Measurements from ENCODE around the gene CDH22.

CDH22 gene

GRCh38 chr20:46349742-46350056 lies 41.4 kb upstream of the CDH22 start:
- H3K9me3 Mint-ChIP-seq = no peaks in the 10 kb centered on the region
- ATAC-seq (replicated peaks) (no peak), DNase-seq (no peak)
- H3K4me1 Mint-ChIP-seq (ENCODE audit: low read depth in 2 of 2) = peaks cover 24 to 33% of the 10 kb centered on the region in 2 donors
- peak overlapping the region in 1 of 2 donors; percentile 42 for H3K27ac Mint-ChIP-seq
- peaks cover 20% of the 10 kb centered on the region for H3K36me3 Mint-ChIP-seq (ENCODE audit: insufficient read depth)
- no peaks in the 10 kb centered on the region for H3K27me3 Mint-ChIP-seq
- H3K4me3 Mint-ChIP-seq = no peak overlapping the region

- DNase-seq (peak; percentile 31 to 35 (median 32)), ATAC-seq (replicated peaks) (peak; percentile 46)
- peak overlapping the region; percentile 42 to 46 for H3K27ac Mint-ChIP-seq
- H3K4me1 Mint-ChIP-seq (ENCODE audit: low read depth in 2 of 2) = peaks cover 21 to 32% of the 10 kb centered on the region in 2 donors
- no peaks in the 10 kb centered on the region for H3K9me3 Mint-ChIP-seq
- no peak overlapping the region for H3K4me3 Mint-ChIP-seq
- H3K27me3 Mint-ChIP-seq = no peaks in the 10 kb centered on the region
- H3K36me3 Mint-ChIP-seq (ENCODE audit: insufficient read depth) = peaks cover 20% of the 10 kb centered on the region
Measured at GRCh38 chr20:46349035-46349741, 40.9 kb upstream of the CDH22 start.

GRCh38 chr20:46347841-46348803 lies 39.8 kb upstream of the CDH22 start:
- Mint-ChIP-seq H3K9me3 (no peaks in the 10 kb centered on the region), H3K27ac (peak overlapping the region in 1 of 2 donors; percentile 42), H3K4me3 (no peak overlapping the region), H3K4me1 (ENCODE audit: low read depth in 2 of 2) (peaks cover 20 to 31% of the 10 kb centered on the region in 2 donors), H3K27me3 (peaks cover 0 to 2% of the 10 kb centered on the region in 2 donors), H3K36me3 (ENCODE audit: insufficient read depth) (peaks cover 14% of the 10 kb centered on the region)
- ATAC-seq (replicated peaks) (no peak), DNase-seq (no peak)

GRCh38 chr20:46346770-46347169 lies 38.5 kb upstream of the CDH22 start:
- Mint-ChIP-seq H3K27ac (no peak overlapping the region), H3K4me3 (no peak overlapping the region), H3K36me3 (ENCODE audit: insufficient read depth) (peaks cover 7% of the 10 kb centered on the region), H3K27me3 (peaks cover 0 to 16% of the 10 kb centered on the region in 2 donors), H3K4me1 (ENCODE audit: low read depth in 2 of 2) (peaks cover 25 to 33% of the 10 kb centered on the region in 2 donors), H3K9me3 (no peaks in the 10 kb centered on the region)
- DNase-seq (no peak), ATAC-seq (replicated peaks) (no peak)

GRCh38 chr20:46344488-46345162 lies 36.3 kb upstream of the CDH22 start:
- peaks cover 22 to 24% of the 10 kb centered on the region in 2 donors for H3K4me1 Mint-ChIP-seq (ENCODE audit: low read depth in 2 of 2)
- DNase-seq = no peak
- H3K27me3 Mint-ChIP-seq = peaks cover 2 to 32% of the 10 kb centered on the region in 2 donors
- no peaks in the 10 kb centered on the region for H3K9me3 Mint-ChIP-seq
- no peak overlapping the region for H3K4me3 Mint-ChIP-seq
- H3K27ac Mint-ChIP-seq = peak overlapping the region in 1 of 2 donors; percentile 12
- H3K36me3 Mint-ChIP-seq (ENCODE audit: insufficient read depth) = no peaks in the 10 kb centered on the region
- no peak for ATAC-seq (replicated peaks)

- Mint-ChIP-seq H3K27me3 (peaks cover 9 to 38% of the 10 kb centered on the region in 2 donors), H3K36me3 (ENCODE audit: insufficient read depth) (no peaks in the 10 kb centered on the region), H3K27ac (peak overlapping the region in 1 of 2 donors; percentile 46), H3K4me3 (peak overlapping the region; percentile 58 to 61), H3K9me3 (no peaks in the 10 kb centered on the region), H3K4me1 (ENCODE audit: low read depth in 2 of 2) (peaks cover 20 to 22% of the 10 kb centered on the region in 2 donors)
- ATAC-seq (replicated peaks) = no peak
- no peak for DNase-seq
Measured at GRCh38 chr20:46343975-46344357, 35.7 kb upstream of the CDH22 start.

GRCh38 chr20:46343348-46343974 lies 35.2 kb upstream of the CDH22 start:
- Mint-ChIP-seq H3K27ac (peak overlapping the region in 1 of 2 donors; percentile 46), H3K4me1 (ENCODE audit: low read depth in 2 of 2) (peaks cover 18 to 21% of the 10 kb centered on the region in 2 donors), H3K27me3 (peaks cover 13 to 43% of the 10 kb centered on the region in 2 donors), H3K36me3 (ENCODE audit: insufficient read depth) (no peaks in the 10 kb centered on the region), H3K9me3 (no peaks in the 10 kb centered on the region), H3K4me3 (peak overlapping the region; percentile 58 to 61)
- ATAC-seq (replicated peaks) (no peak), DNase-seq (no peak)

- H3K4me3 Mint-ChIP-seq = peak overlapping the region; percentile 58 to 61
- no peaks in the 10 kb centered on the region for H3K36me3 Mint-ChIP-seq (ENCODE audit: insufficient read depth)
- H3K4me1 Mint-ChIP-seq (ENCODE audit: low read depth in 2 of 2) = peaks cover 18 to 21% of the 10 kb centered on the region in 2 donors
- H3K9me3 Mint-ChIP-seq = no peaks in the 10 kb centered on the region
- ATAC-seq (replicated peaks) = no peak
- peaks cover 16 to 47% of the 10 kb centered on the region in 2 donors for H3K27me3 Mint-ChIP-seq
- no peak for DNase-seq
- no peak overlapping the region for H3K27ac Mint-ChIP-seq
Measured at GRCh38 chr20:46342451-46343347, 34.4 kb upstream of the CDH22 start.

- no peak overlapping the region for H3K27ac Mint-ChIP-seq
- DNase-seq (no peak), ATAC-seq (replicated peaks) (no peak)
- H3K4me1 Mint-ChIP-seq (ENCODE audit: low read depth in 2 of 2) = peaks cover 18 to 19% of the 10 kb centered on the region in 2 donors
- H3K9me3 Mint-ChIP-seq = no peaks in the 10 kb centered on the region
- peaks cover 23 to 54% of the 10 kb centered on the region in 2 donors for H3K27me3 Mint-ChIP-seq
- no peaks in the 10 kb centered on the region for H3K36me3 Mint-ChIP-seq (ENCODE audit: insufficient read depth)
- no peak overlapping the region for H3K4me3 Mint-ChIP-seq
Measured at GRCh38 chr20:46342010-46342378, 33.7 kb upstream of the CDH22 start.

GRCh38 chr20:46341074-46342009 lies 33.0 kb upstream of the CDH22 start:
- Mint-ChIP-seq H3K36me3 (ENCODE audit: insufficient read depth) (no peaks in the 10 kb centered on the region), H3K27ac (no peak overlapping the region), H3K4me3 (no peak overlapping the region), H3K4me1 (ENCODE audit: low read depth in 2 of 2) (peaks cover 17 to 18% of the 10 kb centered on the region in 2 donors), H3K9me3 (no peaks in the 10 kb centered on the region), H3K27me3 (peaks cover 28 to 61% of the 10 kb centered on the region in 2 donors)
- no peak for DNase-seq
- ATAC-seq (replicated peaks) = no peak

- Mint-ChIP-seq H3K27ac (no peak overlapping the region), H3K4me3 (no peak overlapping the region), H3K27me3 (peaks cover 46 to 80% of the 10 kb centered on the region in 2 donors), H3K36me3 (ENCODE audit: insufficient read depth) (no peaks in the 10 kb centered on the region), H3K4me1 (ENCODE audit: low read depth in 2 of 2) (peaks cover 11 to 13% of the 10 kb centered on the region in 2 donors), H3K9me3 (no peaks in the 10 kb centered on the region)
- ATAC-seq (replicated peaks) = no peak
- no peak for DNase-seq
Measured at GRCh38 chr20:46339037-46339436, 30.7 kb upstream of the CDH22 start.

All from effector memory CD8-positive, alpha-beta T cell (primary cell).